Endodermal cell (in vitro differentiated cells): ENCODE measurements around the gene HSP90AA1. TPM values are rescaled to one million over a fixed set of nuclear protein-coding genes. Genes with fewer than 3 reads are reported as not detected.
"Not testable (repeated sequence)": the region's sequence is repeated elsewhere in the genome, so short reads cannot be mapped to it uniquely, and the experiment has no call there.

Source experiments
- DNase-seq: peaks from one replicate; pipeline ENCODE4 v3.0.0-alpha.2; 2017
- H3K27ac ChIP-seq: 2 replicates; pipeline ENCODE4 v1.5.1; 2013; ENCODE audit warnings: mild to moderate bottlenecking, low read depth, low read length, moderate library complexity
- H3K27me3 ChIP-seq: 2 replicates; pipeline ENCODE4 v1.6.1; 2013; ENCODE audit warnings: mild to moderate bottlenecking, low read length, moderate library complexity; ENCODE audit not compliant: insufficient read depth, control insufficient read depth, poor library complexity, severe bottlenecking
- H3K36me3 ChIP-seq: 2 replicates; pipeline ENCODE4 v1.7.0; 2013; ENCODE audit warnings: mild to moderate bottlenecking, low read length, moderate library complexity; ENCODE audit not compliant: control insufficient read depth, insufficient read depth
- H3K4me1 ChIP-seq: one replicate; pipeline ENCODE4 v1.7.0; 2013; ENCODE audit warnings: low read length; ENCODE audit not compliant: control insufficient read depth, insufficient read depth
- H3K4me3 ChIP-seq: 2 replicates; pipeline ENCODE4 v1.5.1; 2013; ENCODE audit warnings: mild to moderate bottlenecking, low read length, moderate library complexity
- H3K9ac ChIP-seq: 2 replicates; pipeline ENCODE4 v1.6.1; 2013; ENCODE audit warnings: mild to moderate bottlenecking, low read length, moderate library complexity; ENCODE audit not compliant: poor library complexity, severe bottlenecking; ENCODE audit errors: extremely low read depth
- H3K9me3 ChIP-seq: 2 replicates; pipeline ENCODE4 v1.6.1; 2013; ENCODE audit warnings: mild to moderate bottlenecking, low read length, moderate library complexity; ENCODE audit not compliant: control insufficient read depth
- H3K27ac Mint-ChIP-seq: 2 replicates; pipeline ENCODE4 v1.8.0; 2020; ENCODE audit warnings: mixed read lengths
- H3K27me3 Mint-ChIP-seq: 2 replicates; pipeline ENCODE4 v1.8.0; 2021; ENCODE audit warnings: mild to moderate bottlenecking, mixed read lengths; ENCODE audit not compliant: insufficient read depth
- H3K36me3 Mint-ChIP-seq: 2 replicates; pipeline ENCODE4 v1.8.0; 2020; ENCODE audit warnings: low read depth, mixed read lengths
- H3K4me1 Mint-ChIP-seq: 2 replicates; pipeline ENCODE4 v1.8.0; 2020; ENCODE audit warnings: mixed read lengths
- H3K4me3 Mint-ChIP-seq: 2 replicates; pipeline ENCODE4 v1.8.0; 2020; ENCODE audit warnings: mild to moderate bottlenecking, moderate library complexity, mixed read lengths
- H3K9me3 Mint-ChIP-seq: 2 replicates; pipeline ENCODE4 v1.8.0; 2020; ENCODE audit warnings: mild to moderate bottlenecking, mixed read lengths
- CTCF ChIP-seq: fragments of 200-600 bp; sonication (generic); conservative IDR thresholded peaks from 2 replicates; pipeline ENCODE4 v1.5.0; 2021; ENCODE audit warnings: antibody characterized with exemption, mild to moderate bottlenecking
- WGBS, 2 experiments: methylation state at CpG; one replicate each; pipeline versions ENCODE4 v1.1.5 to v1.1.7; 2013; ENCODE audit warnings: missing lambda C conversion rate in 2 of 2, mixed read lengths in 1 of 2; ENCODE audit not compliant: insufficient coverage in 1 of 2, insufficient read length in 1 of 2; 5-methylcytosine and 5-hydroxymethylcytosine counted together
- total RNA-seq, 2 donors: library from RNA; stranded (reverse); fragmentation: NEBNext Ultra II Directional in 1 of 2; extraction: Animal tissue kit (Norgen Biotek cat#: 25700) in 1 of 2; gene quantifications; 2 replicates in 1 of 2; 3 replicates in 1 of 2; pipeline ENCODE4 v1.2.1, GENCODE V29; 2021

The HSP90AA1 gene
- total RNA-seq, 2 donors from 2014 or later: 696 to 821 TPM

DNA sequence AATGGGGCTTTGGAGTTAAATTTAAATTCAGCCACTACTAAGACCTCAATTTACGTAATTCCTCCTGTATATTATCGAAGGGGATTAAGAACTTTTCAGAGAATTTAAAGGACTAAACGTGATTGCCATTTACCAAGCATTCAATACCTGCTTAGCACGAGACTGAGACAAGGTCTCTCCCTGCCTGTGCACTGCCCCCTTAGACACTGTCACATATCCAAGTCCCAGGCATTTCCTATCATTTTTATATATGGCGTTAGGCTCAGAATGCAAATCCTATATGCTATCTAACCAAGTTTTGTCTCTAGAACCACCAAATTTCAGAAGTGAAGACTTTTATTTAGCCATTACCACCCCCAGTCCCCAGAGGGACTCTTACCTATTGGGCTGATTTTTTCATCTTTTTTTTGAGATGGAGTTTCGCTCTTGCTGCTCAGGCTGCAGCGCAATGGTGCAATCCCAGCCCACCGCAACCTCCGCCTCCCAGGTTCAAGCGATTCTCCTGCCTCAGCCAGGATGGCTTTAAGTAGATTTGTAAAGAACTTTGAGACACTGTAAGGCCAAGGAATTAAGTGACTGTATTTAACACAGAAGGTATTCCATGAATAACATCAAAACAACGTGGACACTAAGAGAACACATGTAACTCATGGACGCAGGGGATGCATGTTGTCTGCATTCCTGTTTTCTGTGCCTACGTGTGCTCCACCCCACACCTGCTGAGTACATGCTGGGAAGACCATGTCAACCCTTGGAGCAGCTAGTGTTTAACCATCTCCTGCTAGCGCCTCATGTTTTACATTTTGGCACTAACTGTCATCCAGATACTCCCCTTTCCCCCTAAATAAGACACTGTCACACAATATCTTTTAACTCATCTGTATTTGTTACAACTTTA lies 6.4 kb downstream of the HSP90AA1 start:
- Mint-ChIP-seq H3K36me3 (peaks cover 86% of the 10 kb centered on the region), H3K9me3 (no peaks in the 10 kb centered on the region), H3K4me3 (no peak overlapping the region), H3K27me3 (no peaks in the 10 kb centered on the region), H3K4me1 (peaks cover 27% of the 10 kb centered on the region), H3K27ac (peak overlapping the region; percentile 17)
- Histone ChIP-seq H3K9me3 (no peaks in the 10 kb centered on the region), H3K27me3 (no peaks in the 10 kb centered on the region), H3K4me1 (no peaks in the 10 kb centered on the region), H3K4me3 (peak overlapping the region; percentile 96), H3K36me3 (peaks cover 72% of the 10 kb centered on the region), H3K27ac (no peak overlapping the region), H3K9ac (no peak overlapping the region)
- DNase-seq: no peak
- TF ChIP-seq CTCF: no peak
- WGBS, 2 experiments: 93 to 97% methylated on average over 12 to 14 of the region's 14 CpGs

DNA sequence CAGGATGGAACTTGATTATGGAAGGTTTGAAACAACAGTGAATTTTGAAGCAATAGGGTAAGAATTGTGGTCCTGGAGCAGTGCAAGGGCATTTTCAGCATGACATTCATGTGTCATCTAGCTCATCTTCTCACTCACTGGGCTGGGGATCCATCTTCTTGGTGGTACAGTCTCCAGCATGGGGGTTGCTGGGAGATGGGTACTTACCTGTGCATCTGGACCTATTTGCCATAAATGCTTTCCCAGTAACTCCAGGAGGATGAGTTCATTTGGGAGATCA lies 7.2 kb downstream of the HSP90AA1 start:
- Histone ChIP-seq H3K27me3 (no peaks in the 10 kb centered on the region), H3K4me1 (no peaks in the 10 kb centered on the region), H3K4me3 (no peak overlapping the region), H3K27ac (no peak overlapping the region), H3K36me3 (peaks cover 65% of the 10 kb centered on the region), H3K9me3 (no peaks in the 10 kb centered on the region), H3K9ac (no peak overlapping the region)
- Mint-ChIP-seq H3K9me3 (no peaks in the 10 kb centered on the region), H3K36me3 (peaks cover 81% of the 10 kb centered on the region), H3K4me1 (peaks cover 19% of the 10 kb centered on the region), H3K4me3 (no peak overlapping the region), H3K27ac (peak overlapping the region; percentile 69), H3K27me3 (no peaks in the 10 kb centered on the region)
- no peak for TF ChIP-seq CTCF
- no peak for DNase-seq

GRCh38 chr14:102078831-102079699 lies 7.8 kb downstream of the HSP90AA1 start:
- no peak for TF ChIP-seq CTCF
- H3K4me1 ChIP-seq: no peaks in the 10 kb centered on the region
- H3K36me3 Mint-ChIP-seq: peaks cover 81% of the 10 kb centered on the region
- DNase-seq: no peak
- peaks cover 4% of the 10 kb centered on the region for H3K9me3 Mint-ChIP-seq
- H3K9me3 ChIP-seq: no peaks in the 10 kb centered on the region
- H3K27me3 ChIP-seq: no peaks in the 10 kb centered on the region
- H3K4me3 Mint-ChIP-seq: no peak overlapping the region
- peak overlapping the region; percentile 69 for H3K27ac Mint-ChIP-seq
- peaks cover 14% of the 10 kb centered on the region for H3K4me1 Mint-ChIP-seq
- no peak overlapping the region for H3K27ac ChIP-seq
- no peaks in the 10 kb centered on the region for H3K27me3 Mint-ChIP-seq
- H3K36me3 ChIP-seq: peaks cover 63% of the 10 kb centered on the region
- no peak overlapping the region for H3K4me3 ChIP-seq
- H3K9ac ChIP-seq: no peak overlapping the region
- 93 to 95% methylated on average over 9 to 10 of the region's 10 CpGs for WGBS, 2 experiments

DNA sequence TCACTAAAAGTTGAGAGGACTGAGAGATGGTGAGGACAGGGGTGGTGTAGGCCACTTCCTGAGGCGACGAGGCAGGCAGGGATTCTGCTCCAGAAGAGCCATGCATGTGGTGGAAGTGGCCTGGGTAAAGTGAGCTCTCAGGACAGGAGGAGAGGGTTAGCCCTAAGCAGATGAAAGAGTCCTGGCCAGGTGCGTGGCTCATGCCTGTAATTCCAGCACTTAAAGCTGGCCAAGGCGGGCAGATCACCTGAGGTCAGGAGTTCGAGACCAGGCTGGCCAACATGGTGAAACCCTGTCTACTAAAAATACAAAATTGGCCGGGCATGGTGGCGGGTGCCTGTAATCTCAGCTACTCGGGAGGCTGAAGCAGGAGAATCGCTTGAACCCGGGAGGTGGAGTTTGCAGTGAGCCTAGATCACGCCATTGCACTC lies 8.5 kb downstream of the HSP90AA1 start:
- not testable (repeated sequence) for H3K27me3 ChIP-seq, H3K4me1 Mint-ChIP-seq, H3K27ac ChIP-seq, H3K27me3 Mint-ChIP-seq, H3K4me3 Mint-ChIP-seq, H3K9me3 Mint-ChIP-seq, H3K9me3 ChIP-seq, H3K9ac ChIP-seq, H3K4me1 ChIP-seq, H3K4me3 ChIP-seq, DNase-seq
- Mint-ChIP-seq H3K36me3 (peaks cover 77% of the 10 kb centered on the region), H3K27ac (peak overlapping the region; percentile 18)
- peaks cover 57% of the 10 kb centered on the region for H3K36me3 ChIP-seq
- 88 to 95% methylated on average over 7 to 11 of the region's 11 CpGs for WGBS, 2 experiments
